ENCODE data around the gene FBXL20.

FBXL20 gene

DNA sequence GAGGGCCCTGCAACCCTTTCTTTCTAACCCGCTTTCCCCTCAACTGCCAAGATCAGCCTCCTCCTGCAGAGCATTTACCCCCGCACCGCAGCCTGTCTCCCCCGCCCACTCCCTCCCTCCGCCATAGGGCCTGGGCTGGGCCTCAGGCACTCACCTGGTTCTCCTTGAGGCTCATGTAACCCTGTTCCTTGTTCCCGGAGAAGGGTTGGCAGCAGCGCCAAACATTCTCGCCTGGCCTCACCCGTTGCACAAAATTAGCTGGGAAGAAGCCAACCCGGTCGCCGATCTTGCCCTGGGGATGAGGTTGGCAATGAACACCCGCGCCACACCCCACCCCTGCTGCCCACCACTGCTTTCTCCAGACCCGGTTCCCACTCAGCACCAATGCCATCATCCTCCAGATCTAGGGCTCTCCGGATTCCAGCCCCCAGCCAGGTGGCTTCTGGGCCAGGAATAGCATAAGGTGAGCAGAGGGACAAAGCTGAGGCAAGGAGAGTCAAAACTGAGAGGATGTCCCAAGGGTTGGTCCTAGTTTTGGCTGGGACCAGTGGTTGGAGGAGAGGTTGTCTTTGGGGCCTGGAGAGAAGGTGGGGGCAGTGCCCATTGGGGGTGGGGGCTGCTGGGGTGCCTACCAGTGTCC, 188.5 kb downstream of the FBXL20 start:
- Histone ChIP-seq H3K9me3 (ENCODE audit: control insufficient read depth, insufficient read depth, low read depth, low read length) (no peaks in the 10 kb centered on the region), H3K4me1 (ENCODE audit: control insufficient read depth, insufficient read depth, low read length) (peaks cover 35% of the 10 kb centered on the region), H3K36me3 (ENCODE audit: control insufficient read depth, insufficient read depth, low read length) (no peaks in the 10 kb centered on the region), H3K9ac (ENCODE audit: low read length) (no peak overlapping the region), H3K27me3 (ENCODE audit: control insufficient read depth, insufficient read depth, low read length) (peaks cover 67% of the 10 kb centered on the region), H3K27ac (ENCODE audit: low read depth, low read length) (no peak overlapping the region), H3K4me3 (ENCODE audit: low read depth, low read length) (no peak overlapping the region)

DNA sequence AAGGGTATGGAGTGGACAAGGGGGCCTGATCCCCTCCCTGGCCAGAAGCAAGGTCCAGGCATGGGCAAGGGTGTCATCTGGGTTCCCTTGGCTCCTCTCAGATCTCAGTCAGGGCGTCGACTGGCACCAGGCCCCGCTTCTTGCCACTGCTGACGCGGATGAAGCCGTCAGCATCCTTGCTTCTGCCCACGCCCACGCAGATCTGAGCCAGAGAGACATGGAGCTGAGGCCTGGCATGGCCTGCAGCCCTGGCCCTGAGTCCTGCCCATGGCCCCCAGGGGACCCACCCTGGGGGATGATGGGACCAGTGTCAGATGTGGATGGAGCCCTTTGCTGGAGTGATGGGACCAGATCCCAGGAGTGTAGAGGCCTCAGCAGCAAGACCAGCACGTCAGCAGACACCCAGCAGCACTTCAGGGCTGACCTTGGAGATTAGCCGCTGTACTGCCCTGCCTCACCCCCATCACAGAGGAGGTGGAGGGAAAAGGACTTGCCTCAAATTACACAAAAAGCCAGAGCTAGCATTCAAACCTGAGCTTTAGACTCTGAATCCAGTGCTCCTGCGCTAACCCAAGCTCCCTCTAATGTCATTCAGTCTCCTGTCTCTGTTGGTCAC, 189.1 kb downstream of the FBXL20 start:
- H3K9ac ChIP-seq (ENCODE audit: low read length) = no peak overlapping the region
- H3K27me3 ChIP-seq (ENCODE audit: control insufficient read depth, insufficient read depth, low read length) = peaks cover 61% of the 10 kb centered on the region
- peaks cover 37% of the 10 kb centered on the region for H3K4me1 ChIP-seq (ENCODE audit: control insufficient read depth, insufficient read depth, low read length)
- no peaks in the 10 kb centered on the region for H3K36me3 ChIP-seq (ENCODE audit: control insufficient read depth, insufficient read depth, low read length)
- H3K9me3 ChIP-seq (ENCODE audit: control insufficient read depth, insufficient read depth, low read depth, low read length) = no peaks in the 10 kb centered on the region
- H3K4me3 ChIP-seq (ENCODE audit: low read depth, low read length) = no peak overlapping the region
- no peak overlapping the region for H3K27ac ChIP-seq (ENCODE audit: low read depth, low read length)

- Histone ChIP-seq H3K4me3 (ENCODE audit: low read depth, low read length) (peak overlapping the region; percentile 59), H3K27me3 (ENCODE audit: control insufficient read depth, insufficient read depth, low read length) (peaks cover 42% of the 10 kb centered on the region), H3K36me3 (ENCODE audit: control insufficient read depth, insufficient read depth, low read length) (peaks cover 3% of the 10 kb centered on the region), H3K27ac (ENCODE audit: low read depth, low read length) (no peak overlapping the region), H3K9ac (ENCODE audit: low read length) (no peak overlapping the region), H3K9me3 (ENCODE audit: control insufficient read depth, insufficient read depth, low read depth, low read length) (no peaks in the 10 kb centered on the region), H3K4me1 (ENCODE audit: control insufficient read depth, insufficient read depth, low read length) (peaks cover 39% of the 10 kb centered on the region)
These were observed 191.4 kb downstream of the FBXL20 start for GRCh38 chr17:39210093-39210434.

DNA sequence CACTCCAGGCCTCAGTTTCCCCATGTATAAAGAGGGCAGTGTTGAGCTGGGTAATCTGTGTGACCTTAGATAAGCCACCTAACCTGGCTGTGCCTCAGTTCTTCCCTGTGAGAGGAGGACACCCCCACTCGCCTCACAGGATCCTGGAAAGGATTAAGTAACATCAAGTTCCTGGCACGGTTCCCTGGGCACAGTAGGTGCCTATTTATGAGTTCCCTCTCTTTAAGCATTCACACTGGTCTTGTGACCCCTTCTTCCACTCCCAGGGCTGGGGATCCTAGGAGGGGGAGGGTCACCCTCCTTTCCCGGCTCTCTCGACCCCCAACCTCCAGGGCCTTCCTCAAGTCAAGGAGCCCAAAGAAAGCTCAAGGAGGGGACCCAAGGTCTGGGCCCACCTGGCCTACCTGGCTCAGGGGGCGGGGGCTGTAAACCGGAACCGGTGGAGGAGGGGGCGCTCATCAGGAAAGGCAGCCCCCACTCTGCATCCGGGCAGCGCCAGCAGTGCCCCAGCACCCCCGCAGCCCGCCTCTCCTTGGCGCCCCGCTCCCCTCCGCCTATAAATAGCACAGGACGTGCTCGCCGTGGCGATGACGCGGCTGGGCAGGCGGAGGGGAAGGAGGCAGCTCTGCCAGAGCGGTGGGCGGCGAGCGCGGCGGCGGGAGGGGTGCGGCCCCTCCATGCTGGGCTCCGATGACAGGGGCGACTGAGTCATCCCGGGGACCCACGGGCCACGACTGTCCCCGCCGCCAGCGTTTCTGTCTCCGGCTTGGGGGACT, 191.9 kb downstream of the FBXL20 start:
- H3K27me3 ChIP-seq (ENCODE audit: control insufficient read depth, insufficient read depth, low read length) = peaks cover 37% of the 10 kb centered on the region
- no peaks in the 10 kb centered on the region for H3K9me3 ChIP-seq (ENCODE audit: control insufficient read depth, insufficient read depth, low read depth, low read length)
- H3K4me1 ChIP-seq (ENCODE audit: control insufficient read depth, insufficient read depth, low read length) = peaks cover 39% of the 10 kb centered on the region
- H3K36me3 ChIP-seq (ENCODE audit: control insufficient read depth, insufficient read depth, low read length) = peaks cover 8% of the 10 kb centered on the region
- peak overlapping the region; percentile 59 for H3K4me3 ChIP-seq (ENCODE audit: low read depth, low read length)
- no peak overlapping the region for H3K27ac ChIP-seq (ENCODE audit: low read depth, low read length)
- no peak overlapping the region for H3K9ac ChIP-seq (ENCODE audit: low read length)

DNA sequence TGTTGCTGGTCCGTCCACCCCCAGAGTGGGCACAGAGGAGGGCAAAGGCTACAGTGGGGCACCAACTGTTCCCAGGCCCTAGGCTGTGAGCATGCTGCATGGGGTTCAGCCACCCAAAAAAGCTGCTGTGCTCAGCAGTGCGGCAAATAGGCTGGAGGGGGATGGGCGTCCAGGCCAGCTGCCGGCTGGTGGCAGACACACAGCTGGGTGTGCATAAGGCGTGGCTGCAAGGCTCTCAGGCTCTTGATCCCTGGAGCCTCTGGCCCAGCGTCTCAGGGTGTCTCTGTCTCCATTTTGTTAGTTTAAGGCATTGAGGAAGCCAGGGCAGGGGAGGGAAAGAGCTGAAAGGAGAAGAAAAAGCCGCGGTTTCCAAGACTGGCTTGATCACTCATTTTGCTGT, 192.5 kb downstream of the FBXL20 start:
- peaks cover 14% of the 10 kb centered on the region for H3K36me3 ChIP-seq (ENCODE audit: control insufficient read depth, insufficient read depth, low read length)
- peaks cover 35% of the 10 kb centered on the region for H3K4me1 ChIP-seq (ENCODE audit: control insufficient read depth, insufficient read depth, low read length)
- peak overlapping the region; percentile 59; the same call in 1 of the 2 replicates for H3K4me3 ChIP-seq (ENCODE audit: low read depth, low read length)
- H3K9me3 ChIP-seq (ENCODE audit: control insufficient read depth, insufficient read depth, low read depth, low read length) = no peaks in the 10 kb centered on the region
- no peak overlapping the region for H3K27ac ChIP-seq (ENCODE audit: low read depth, low read length)
- no peak overlapping the region for H3K9ac ChIP-seq (ENCODE audit: low read length)
- peaks cover 35% of the 10 kb centered on the region for H3K27me3 ChIP-seq (ENCODE audit: control insufficient read depth, insufficient read depth, low read length)

- Histone ChIP-seq H3K36me3 (ENCODE audit: control insufficient read depth, insufficient read depth, low read length) (peaks cover 22% of the 10 kb centered on the region), H3K27ac (ENCODE audit: low read depth, low read length) (no peak overlapping the region), H3K4me1 (ENCODE audit: control insufficient read depth, insufficient read depth, low read length) (peaks cover 34% of the 10 kb centered on the region), H3K27me3 (ENCODE audit: control insufficient read depth, insufficient read depth, low read length) (peaks cover 35% of the 10 kb centered on the region), H3K9ac (ENCODE audit: low read length) (no peak overlapping the region), H3K9me3 (ENCODE audit: control insufficient read depth, insufficient read depth, low read depth, low read length) (no peaks in the 10 kb centered on the region), H3K4me3 (ENCODE audit: low read depth, low read length) (no peak overlapping the region)
These were observed 193.3 kb downstream of the FBXL20 start for GRCh38 chr17:39208136-39208535.

- Histone ChIP-seq H3K36me3 (ENCODE audit: control insufficient read depth, insufficient read depth, low read length) (peaks cover 49% of the 10 kb centered on the region), H3K27me3 (ENCODE audit: control insufficient read depth, insufficient read depth, low read length) (peaks cover 12% of the 10 kb centered on the region), H3K9ac (ENCODE audit: low read length) (no peak overlapping the region), H3K4me3 (ENCODE audit: low read depth, low read length) (no peak overlapping the region), H3K4me1 (ENCODE audit: control insufficient read depth, insufficient read depth, low read length) (peaks cover 29% of the 10 kb centered on the region), H3K27ac (ENCODE audit: low read depth, low read length) (no peak overlapping the region), H3K9me3 (ENCODE audit: control insufficient read depth, insufficient read depth, low read depth, low read length) (no peaks in the 10 kb centered on the region)
These were observed 196.3 kb downstream of the FBXL20 start for GRCh38 chr17:39205112-39205526.

DNA sequence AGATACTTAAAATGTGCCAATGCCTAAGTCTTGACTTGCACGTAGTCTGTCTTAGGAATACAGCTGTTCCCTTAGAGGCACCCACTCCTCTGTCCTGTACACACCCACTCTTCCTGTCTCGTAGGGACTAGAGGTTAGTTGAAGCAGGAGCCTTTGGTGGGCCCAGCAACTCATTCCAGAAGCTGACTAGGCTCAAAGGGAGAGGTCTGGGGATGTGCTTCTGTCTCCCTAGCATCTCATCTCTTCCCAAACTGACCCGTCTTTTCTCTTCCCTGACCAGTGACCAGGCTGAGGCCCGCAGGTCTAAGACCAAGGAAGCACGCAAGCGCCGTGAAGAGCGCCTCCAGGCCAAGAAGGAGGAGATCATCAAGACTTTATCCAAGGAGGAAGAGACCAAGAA, 197.2 kb downstream of the FBXL20 start:
- peaks cover 3% of the 10 kb centered on the region; the same call in 1 of the 2 replicates for H3K27me3 ChIP-seq (ENCODE audit: control insufficient read depth, insufficient read depth, low read length)
- no peak overlapping the region for H3K4me3 ChIP-seq (ENCODE audit: low read depth, low read length)
- peaks cover 22% of the 10 kb centered on the region for H3K4me1 ChIP-seq (ENCODE audit: control insufficient read depth, insufficient read depth, low read length)
- peaks cover 49% of the 10 kb centered on the region for H3K36me3 ChIP-seq (ENCODE audit: control insufficient read depth, insufficient read depth, low read length)
- H3K9ac ChIP-seq (ENCODE audit: low read length) = no peak overlapping the region
- no peak overlapping the region for H3K27ac ChIP-seq (ENCODE audit: low read depth, low read length)
- H3K9me3 ChIP-seq (ENCODE audit: control insufficient read depth, insufficient read depth, low read depth, low read length) = no peaks in the 10 kb centered on the region

All from HUES6 (cell line).